GM19238 (cell line): Measurements from ENCODE around the gene HDGF.

ENCODE experiments used
- DNase-seq: peaks from one replicate; pipeline ENCODE4 v3.0.0; 2011; ENCODE audit warnings: low spot score; ENCODE audit not compliant: insufficient read length

The HDGF gene

DNA sequence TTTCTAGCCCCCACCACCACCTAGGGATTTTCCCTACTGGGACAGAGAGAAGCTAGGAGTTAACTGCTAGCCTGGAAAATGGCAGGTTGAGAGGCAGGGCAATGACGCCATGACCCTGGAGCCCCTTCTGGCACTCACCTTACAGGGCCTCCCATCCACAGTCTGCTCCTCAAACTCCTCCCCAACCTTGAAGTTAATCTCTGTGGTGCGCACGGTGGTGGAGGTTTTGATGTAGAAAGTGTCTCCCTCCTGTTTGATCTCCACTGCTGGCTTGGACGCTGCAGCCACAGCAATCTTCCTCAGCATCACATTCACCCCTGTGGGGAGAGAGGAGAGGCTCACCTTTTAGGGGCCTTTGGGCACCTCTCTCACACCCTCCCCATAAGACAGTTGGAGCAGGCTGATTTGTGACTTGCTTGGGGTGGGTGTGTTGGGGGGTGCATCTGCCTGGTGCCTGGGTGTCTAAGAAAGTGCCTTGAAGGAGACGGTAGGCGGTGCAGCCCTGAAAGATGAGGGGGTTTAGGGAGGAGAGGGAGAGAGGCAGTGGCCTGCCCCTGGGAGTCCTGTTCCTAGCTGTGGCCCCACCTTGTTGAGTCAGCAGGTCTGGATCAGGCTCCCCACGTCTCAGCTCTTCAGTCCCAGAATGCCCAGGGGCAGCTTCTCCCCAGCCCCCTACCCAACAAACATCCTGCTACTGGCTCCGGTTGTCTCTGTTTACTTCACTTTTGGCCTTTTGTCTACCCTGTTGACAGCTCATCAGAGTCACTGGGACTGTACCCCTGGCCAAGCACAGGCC lies 50.5 kb downstream of the HDGF start:
- DNase-seq, result no peak

DNA sequence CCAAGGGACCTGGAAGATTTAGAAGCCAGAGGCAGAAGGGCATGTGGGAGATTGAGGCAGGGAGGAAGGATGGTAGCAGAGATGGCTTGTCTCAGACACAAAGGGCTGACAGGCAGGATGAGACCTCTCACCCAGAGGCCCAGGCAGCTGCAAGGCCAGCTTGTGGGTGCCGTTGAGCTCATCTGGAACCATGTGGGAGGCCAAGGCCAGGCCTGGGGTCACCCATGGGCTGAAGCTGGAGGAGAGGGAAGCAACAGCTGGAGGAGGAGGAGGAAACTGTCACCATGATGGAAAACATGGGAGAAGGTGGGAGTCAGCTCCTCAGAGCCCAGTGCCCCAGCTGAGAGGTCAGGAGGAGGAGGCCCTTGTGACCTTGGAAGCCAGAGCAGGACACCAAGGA lies 52.5 kb downstream of the HDGF start:
- no peak for DNase-seq

GRCh38 chr1:156697481-156697880 lies 54.0 kb downstream of the HDGF start:
- no peak for DNase-seq

- DNase-seq, result no peak
Observed at GRCh38 chr1:156696755-156697154, 54.7 kb downstream of the HDGF start.

DNA sequence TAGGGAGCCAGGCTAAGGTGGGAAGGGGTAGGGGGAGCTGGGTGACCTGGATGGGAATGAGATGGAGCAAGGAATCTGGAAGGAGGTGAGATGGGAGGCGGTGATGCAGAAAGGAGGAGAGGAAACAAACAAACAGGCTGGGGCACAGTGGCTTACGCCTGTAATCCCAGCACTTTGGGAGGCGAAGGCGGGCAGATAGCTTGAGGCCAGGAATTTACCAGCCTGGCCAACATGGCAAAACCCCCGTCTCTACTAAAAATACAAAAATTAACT lies 56.8 kb downstream of the HDGF start:
- no peak for DNase-seq

GRCh38 chr1:156693848-156694689 lies 57.4 kb downstream of the HDGF start:
- DNase-seq, result no peak

GRCh38 chr1:156692925-156693847 lies 58.3 kb downstream of the HDGF start:
- no peak for DNase-seq

GRCh38 chr1:156692441-156692924 lies 59.0 kb downstream of the HDGF start:
- no peak for DNase-seq
